ENCODE data around the gene MYNN.

MYNN gene

DNA sequence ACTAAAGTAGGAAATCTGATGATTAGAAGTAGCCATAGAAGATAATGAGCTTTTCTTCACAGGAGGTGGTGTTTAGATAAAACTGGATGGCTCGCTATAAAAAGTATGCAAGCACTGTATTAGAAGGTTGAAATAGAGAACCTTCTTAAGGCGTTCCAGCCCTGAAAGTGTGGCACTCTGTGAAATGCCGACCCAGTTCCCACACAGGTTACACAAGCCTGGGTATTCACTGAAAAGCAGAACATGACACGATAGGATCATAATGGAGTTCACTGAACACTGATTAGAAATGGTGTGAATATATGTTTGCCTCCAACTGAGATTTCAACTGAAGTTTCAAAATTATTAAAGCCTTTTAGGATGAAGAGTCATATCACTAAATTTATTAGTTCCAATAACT, 54.5 kb downstream of the MYNN start:
- DNase-seq (ENCODE audit: low spot score): no peak

GRCh38 chr3:169835533-169835932, 62.3 kb downstream of the MYNN start:
- DNase-seq (ENCODE audit: low spot score): no peak

DNA sequence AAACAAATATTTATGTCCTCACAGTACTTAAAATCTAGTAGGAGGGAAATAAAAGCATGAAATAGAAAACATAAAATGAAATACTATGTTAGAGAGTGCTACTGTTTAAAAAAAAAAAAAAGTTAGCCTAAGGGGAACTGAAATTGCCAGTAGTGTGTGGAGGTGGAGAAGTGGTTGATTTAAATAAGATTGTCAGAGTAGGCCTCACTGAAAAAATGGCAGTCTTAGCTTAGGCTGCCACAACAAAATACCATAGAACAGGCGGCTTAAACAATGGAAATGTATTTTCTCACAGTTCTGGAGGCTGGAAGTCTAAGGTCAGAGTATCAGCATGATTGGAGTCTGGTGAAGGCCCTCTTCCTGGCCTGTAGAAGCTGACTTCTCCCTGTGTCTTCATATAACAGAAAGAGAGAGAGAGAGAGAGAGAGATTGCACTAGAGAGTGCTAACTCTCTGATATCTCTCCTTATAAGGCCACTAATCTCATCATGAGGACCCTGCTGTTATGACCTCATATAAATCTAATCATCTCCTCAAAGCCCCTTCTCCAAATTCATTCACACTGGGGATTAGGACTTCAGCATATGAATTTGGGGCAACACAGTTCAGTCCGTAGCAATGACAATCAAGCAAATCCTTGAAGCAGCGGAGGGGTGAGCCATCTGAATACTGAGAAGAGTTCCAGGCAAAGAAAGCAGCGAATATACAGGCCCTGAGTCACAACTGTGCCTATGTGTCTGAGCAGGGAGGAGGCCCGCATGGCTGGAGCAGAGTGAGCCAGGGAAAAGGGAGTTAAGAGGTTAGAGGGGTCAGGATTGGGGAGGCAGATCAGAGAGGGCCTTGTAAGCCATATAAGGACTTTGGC, 63.1 kb downstream of the MYNN start:
- no peak for DNase-seq (ENCODE audit: low spot score)

DNA sequence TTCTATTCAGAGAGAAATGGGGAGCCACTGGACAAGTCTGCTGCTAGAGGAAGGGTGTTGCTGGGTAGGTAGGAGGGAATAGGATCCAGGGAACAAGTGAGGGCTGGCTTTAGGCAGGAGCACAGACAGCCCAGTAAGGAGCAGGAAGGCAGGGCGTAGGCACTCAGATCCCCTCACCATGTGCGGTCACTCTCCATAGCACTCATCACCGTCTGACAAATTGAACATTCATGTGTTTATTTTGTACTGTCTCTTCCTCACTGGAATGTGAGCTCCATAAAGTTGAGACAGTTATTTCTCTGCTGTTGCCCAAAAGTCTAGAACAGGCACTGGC, 63.7 kb downstream of the MYNN start:
- DNase-seq (ENCODE audit: low spot score): no peak

- DNase-seq (ENCODE audit: low spot score): no peak
Observed at GRCh38 chr3:169838511-169839030, 65.4 kb downstream of the MYNN start.
